A204.1 (cell line): Measurements from ENCODE around the gene RICTOR.
A peak's percentile ranks its signal among the peaks of the same experiment; 100 is the strongest.

Source experiments
- FAIRE-seq: peaks from 2 replicates; lab custom pipeline; 2012; peaks lifted over from hg19 to GRCh38; lab: Jason Lieb, UNC

Gene RICTOR

DNA sequence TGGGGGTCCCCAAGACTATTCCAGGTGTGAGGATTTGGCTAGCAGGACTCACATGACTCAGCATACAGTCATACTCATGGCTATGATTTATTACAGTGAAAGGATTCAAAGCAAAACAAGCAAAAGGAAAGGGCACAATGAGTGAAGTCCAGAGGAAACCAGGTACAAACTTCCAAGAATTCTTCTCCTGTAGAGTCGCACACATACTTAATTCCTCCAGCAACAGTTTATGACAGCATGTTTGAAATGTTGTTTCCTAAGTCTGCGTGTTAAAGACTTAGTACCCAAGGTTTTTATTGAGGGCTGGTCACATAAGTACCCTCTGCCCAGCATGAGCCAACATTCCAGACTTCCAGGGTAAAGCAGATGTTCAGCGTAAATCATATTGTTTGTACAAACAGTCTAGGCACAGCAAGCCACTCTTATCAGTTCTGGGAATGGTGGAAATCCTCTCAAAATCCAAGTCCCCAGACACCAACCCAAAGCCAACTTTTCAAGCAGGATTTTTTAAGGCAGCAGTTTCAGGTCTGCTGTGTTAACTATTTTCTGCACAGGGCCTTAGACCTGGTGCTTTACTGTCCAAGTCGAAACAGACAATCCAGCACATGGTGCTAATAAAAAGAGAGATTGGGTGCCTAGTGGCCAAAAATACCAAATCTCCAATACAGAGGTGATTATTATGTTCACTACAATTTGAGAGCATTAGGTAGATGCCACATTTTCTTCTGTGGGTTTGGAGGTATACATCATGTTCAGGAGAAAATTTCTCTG, 18.6 kb upstream of the RICTOR start:
- FAIRE-seq: no peak

DNA sequence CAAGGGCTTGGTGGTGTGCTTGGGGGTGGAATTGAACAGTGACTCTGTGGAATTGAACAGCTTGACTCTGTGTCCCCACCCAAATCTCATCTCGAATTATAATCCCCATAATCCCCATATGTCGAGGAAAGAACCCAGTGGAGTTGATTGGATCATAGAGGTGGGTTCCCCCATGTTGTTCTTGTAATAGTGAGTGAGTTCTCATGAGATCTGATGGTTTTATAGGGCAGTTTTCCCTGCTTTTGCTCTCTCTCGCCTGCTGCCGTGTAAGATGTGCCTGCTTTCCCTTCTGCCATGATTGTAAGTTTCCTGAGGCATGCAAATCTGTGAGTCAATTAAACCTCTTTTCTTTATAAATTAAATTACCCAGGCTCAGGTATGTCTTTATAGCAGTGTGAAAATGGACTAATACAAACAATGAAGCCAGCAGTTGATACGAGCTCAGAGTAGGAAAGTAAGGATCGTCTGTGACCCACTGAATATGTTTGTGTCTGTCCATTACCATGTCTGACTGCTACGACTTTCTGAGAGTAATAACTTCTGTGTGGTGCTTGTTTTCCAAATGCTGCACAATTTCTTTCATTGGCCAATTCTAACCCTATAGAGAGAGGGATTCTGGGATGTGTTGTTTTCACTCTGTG, 17.9 kb upstream of the RICTOR start:
- no peak for FAIRE-seq

DNA sequence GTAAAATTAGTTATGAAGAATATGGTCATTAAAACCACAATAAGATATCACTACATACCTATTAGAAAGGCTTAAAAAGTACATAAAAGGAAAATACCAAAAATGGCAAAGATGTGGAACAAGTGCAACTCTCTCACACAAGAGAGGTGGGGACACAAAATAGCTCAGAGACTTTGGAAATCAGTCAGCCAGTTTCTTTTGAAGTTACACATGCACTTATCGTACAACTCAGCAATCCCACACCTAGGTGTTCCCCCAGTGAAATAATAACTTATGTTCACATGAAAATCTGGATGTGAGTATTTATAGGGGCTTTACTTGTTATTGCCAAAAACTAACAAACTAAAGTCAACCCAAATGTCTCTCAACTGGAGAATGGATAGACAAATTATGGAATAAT, 9.8 kb upstream of the RICTOR start:
- no peak for FAIRE-seq

DNA sequence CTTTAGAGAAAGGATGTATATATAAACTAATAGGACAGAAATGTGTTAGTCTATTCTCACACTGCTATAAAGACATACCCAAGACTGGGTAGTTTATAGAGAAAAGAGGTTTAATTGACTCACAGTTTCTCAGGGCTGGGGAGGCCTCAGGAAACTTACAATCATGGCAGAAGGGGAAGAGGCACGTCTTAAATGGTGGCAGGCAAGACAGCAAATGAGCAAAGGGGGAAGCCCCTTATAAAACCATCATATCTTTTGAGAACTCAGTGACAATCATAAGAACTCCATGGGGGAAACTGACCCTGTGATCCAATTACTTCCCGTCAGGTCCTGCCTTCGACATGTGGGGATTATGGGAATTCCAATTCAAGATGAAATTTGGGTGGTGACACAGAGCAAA, 8.8 kb upstream of the RICTOR start:
- no peak for FAIRE-seq

DNA sequence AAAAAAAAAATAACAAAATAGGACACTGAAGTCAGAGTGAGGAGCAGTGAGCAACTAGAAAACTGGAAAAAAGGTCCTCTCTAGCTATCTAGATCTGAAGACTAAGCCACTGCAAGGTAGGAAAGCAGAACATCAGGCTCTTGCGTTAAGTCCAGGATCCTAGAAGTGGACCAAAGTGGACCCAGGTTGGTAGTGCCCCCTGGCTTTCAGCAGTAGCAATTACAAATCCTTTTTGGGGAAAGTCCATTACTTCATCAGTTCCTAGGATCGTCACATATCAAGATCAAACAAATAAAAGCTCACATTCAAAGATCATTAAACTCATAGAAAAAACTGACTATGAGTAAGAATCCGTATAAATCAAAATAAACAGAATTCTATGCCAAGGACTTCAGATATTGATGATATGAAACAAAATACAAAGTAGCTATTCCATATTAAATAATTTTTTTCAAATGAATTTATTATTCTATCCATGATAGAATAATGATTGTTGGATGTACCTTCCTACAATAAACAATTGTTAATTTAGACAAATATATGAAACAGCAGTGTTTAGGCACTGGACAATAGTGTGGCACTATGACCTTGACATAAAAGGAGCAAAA, 6.5 kb upstream of the RICTOR start:
- peak; percentile 90 for FAIRE-seq

DNA sequence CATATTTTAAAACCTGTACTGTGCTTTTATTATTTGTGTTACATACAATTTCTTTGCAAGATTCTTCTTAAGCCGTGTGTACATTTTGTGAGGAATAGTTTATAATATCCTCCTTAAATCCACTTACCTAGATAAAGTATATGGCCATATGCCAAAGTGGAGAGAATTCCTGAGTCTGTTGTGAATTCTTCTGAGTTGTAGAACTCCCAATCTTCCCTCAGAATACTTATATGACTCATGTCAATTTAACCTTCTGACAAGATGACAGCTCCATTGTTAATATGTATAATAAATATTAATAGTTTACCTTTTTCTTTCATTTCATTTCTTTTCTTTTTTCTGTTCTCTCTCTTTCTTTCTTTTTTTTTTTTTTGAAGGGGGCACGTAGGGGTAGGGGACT, 6.0 kb upstream of the RICTOR start:
- FAIRE-seq: no peak

DNA sequence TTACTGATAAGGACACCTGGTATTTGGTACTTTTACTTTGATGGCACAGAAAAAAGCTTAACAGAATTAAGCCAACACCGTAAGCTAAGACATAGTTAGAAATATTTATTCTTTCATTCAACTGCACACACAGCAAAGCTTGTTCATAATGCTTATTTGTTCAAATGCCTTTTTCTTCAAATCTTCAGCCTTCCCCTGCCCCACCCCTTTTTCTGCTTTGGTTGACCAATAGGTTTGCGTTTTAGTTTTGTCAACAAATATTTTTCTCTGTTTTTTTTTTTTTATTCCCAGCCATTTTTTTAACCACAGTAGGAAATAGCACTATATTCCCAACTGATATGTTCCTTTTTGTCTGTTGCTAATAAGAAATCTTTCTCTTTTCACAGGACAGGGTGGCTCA, 4.9 kb upstream of the RICTOR start:
- no peak for FAIRE-seq

DNA sequence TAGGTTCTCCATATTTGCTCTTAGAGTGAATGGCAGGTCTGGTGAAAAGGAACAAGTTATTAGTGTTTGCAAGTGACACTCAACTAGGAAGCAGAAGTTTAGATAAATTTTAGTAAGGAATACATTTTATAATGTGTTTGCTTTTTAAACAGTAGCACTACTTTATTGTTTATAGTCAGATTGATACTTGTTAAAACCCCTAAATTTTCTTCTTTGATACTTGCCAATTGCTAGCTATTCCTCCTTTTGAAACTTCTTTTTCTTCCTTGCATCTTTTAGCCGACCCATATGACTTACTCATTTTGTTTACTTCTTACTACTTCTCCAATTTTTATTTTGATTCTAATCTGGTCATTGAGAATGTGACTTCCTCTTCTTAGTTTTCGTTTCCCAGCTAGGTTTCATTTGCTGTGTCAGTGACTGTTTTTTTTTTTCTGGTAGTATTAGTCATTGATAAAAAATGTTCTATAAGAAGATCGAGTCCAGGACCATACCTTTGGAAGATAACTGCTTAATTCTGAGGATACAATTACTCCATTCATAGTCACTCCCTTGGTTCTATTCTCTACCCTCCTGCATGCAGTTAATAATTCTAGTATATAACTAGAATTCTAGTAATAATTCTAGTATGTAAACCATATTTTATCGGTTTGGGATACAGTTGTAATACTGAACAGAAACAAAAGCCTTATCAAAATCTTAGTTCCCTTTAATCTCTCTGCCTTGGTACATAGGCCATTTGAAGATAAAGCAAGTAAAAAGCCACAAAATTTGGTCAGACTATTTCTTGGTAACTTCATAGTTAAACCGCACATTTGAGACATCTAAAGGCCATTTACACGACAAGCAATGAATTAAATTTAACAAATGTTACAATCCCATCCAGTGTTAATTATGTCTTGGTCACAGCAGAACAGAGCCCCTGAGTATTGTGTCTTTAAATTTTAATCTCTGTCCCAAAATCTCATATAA, 2.8 kb upstream of the RICTOR start:
- FAIRE-seq: no peak

DNA sequence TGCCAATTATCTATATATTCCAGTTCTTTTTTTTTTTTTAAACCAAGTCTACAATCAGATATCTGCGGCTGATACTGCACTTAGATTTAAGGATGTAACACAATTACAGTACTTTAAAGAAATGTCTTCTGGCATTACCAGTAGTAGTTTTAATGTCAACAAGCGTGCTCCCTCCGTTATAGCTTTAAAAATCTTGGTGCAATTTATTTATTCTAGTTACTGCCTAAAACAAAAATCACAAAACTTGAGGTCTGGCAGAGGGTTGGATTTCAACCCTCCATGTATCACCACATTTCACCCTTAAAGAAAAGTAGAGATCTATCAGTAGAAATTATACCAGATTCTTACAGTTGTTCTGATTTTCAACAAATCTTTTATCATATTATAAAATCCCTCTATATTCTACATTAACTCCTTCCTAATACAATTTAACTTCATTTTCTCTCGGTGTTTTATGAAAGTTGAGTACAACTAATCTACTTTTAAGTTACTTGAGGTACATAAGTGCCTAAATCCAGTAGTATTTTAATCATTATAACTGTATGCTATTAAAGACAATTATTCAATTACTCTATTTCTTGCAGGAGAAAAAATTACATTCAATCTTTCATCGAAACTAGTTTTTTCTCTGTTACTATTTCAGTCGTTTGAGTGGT, 2.0 kb upstream of the RICTOR start:
- FAIRE-seq: no peak

DNA sequence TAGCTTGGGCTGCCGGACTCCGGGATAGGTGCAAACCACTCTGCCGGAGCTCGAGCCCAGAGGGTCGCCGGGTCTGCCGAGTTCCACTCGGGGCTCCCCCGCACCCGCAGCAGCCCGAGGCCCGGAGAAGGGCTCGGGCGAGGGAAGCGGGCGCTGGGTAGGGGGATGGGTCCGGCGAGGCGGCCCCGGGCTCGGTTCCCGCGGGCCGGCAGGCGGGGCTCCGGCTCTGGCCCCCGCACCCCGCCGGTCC, 507 bp downstream of the RICTOR start:
- no peak for FAIRE-seq

DNA sequence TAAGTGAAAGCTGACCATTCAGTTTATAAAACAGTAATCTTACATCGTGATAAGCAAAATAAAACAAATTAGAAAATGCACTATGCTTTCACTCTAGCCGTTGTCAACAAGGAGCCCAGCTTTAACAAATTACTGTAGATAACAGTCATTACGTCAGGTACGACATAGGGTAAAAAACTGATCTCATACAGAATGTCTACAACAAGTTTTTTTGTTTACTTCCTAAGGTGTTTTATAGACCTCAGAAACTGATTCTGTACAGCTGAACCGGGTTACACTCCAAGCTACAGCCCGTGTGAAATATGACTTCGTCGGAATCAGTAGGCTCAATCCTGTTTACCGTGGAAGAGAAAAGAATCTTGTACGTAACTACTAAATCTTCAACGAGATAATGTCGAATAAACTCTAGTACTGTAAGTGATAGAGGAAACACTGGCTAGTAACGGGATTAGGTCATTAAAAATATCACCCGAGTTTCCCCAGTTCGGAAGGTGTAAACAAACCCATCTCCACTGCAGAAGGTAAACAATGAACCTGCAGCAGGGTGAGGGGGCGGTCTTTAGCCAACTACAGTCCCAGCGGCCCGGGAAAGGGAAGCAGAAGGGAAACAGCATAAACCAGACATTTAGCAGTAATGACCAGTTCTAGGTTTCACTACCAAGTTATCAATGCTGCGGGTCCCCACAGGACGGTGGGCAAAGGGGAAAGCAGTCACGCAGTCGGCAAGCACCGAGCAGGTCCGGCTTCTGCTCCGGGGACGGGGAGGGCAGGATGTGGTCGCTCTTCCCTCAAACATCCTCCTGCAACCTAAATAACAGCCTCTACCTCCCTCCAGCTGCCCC, 1.1 kb downstream of the RICTOR start:
- FAIRE-seq: no peak

DNA sequence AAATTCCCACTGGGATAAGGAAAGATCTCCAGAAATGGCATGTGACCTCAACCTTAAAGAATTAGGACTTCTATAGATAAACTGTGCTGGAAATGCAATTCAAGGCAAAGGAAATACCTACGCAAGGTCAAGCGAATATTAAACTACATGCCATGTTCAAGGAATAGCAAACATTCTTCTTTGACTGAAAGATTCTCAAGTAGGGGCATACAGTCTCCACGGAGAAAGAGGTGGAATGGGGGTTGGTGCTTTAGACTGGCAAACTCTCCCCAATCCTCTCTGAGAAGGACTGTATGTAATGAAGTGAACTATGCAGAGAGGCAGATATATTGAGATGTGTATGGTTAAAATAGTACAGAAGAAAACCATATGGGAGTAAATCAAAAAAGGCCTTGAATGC, 6.1 kb downstream of the RICTOR start:
- FAIRE-seq: no peak

DNA sequence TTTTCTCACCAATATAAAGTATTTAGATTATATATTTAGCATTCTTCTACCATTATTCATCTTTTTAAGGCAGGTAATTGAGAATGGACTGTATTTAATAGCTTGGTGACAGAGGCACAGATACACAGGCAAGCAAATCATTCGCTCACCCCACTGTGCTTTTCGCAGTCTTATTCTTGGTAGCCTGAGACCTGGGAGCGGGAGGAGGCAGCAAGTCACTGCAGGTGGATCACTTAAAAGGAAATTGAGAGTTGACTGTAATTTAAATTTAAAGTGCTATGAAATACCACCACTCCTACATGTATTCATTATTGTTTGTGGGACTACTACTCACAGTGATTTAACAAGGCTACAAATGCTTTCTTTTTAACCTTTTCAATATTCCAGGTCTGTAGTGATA, 9.7 kb downstream of the RICTOR start:
- FAIRE-seq: no peak

DNA sequence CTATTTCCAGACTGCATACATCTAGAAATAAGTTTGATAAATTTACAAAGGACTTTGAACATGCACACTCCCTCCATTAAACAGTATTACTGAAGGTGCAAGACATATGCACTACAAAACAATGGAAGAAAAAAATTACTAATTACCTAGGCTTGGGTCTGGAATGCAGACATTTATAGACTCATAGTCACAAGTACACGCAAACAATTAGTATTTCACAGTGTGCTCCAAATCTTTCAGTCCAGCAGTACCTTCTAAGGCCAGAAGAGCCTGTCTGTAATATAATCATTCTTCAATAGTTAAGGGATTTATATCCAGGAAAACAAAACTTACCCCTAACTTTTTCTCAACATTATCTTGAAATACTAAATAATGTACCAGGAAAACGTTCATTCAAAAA, 11.2 kb downstream of the RICTOR start:
- no peak for FAIRE-seq

DNA sequence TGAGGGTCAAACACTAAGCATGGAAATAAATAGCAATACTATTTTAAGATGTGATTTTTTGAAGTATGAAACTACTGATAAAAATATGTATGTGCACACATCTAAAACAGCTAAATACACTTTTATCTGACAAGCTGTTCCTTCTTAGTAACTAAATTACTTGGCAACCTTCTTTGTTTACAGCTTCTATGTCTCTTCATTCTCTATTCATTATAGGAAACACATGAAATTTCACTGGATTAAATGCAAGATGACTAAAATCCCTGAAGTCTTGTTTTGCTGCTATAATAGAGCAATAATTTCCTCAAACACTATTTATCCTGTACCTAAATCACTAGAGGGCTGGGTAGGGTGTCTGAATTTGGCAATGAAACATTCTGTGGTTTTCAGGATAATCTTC, 11.7 kb downstream of the RICTOR start:
- FAIRE-seq: no peak

DNA sequence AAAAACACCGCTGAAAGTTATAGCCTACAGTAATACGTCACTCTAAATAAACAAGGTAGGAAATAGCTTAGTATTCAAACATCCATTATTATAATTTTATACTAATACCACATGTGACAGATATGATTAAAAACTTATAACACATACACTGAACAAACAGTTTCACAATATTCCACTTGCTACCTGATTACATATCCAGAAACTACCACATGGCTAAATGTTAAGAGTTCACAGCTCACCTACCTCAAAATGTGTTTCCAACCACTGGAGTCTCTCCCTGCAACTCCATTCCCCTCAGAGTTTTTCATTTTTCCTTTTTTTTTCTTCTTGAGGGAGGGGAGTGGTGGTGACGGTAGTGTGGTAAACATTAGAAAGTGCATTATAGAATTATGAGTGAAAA, 12.1 kb downstream of the RICTOR start:
- FAIRE-seq: no peak

DNA sequence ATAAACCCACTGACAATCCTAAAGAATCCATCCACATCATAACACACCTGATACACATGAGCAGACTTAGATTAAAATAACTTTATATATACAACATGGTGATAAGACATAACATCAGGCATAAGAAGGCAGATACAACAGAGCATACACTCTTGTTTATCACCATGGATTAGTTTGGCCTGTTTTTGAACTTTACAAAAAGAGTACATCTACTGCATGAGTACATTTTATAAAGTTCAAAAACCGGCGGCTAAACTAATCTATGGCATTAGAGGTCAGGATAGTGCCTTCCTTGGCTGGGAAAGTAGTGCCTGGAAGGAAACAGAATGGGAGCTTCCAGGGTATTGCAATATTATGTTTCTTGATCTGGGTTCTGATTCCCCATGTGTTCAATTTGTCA, 15.1 kb downstream of the RICTOR start:
- no peak for FAIRE-seq

DNA sequence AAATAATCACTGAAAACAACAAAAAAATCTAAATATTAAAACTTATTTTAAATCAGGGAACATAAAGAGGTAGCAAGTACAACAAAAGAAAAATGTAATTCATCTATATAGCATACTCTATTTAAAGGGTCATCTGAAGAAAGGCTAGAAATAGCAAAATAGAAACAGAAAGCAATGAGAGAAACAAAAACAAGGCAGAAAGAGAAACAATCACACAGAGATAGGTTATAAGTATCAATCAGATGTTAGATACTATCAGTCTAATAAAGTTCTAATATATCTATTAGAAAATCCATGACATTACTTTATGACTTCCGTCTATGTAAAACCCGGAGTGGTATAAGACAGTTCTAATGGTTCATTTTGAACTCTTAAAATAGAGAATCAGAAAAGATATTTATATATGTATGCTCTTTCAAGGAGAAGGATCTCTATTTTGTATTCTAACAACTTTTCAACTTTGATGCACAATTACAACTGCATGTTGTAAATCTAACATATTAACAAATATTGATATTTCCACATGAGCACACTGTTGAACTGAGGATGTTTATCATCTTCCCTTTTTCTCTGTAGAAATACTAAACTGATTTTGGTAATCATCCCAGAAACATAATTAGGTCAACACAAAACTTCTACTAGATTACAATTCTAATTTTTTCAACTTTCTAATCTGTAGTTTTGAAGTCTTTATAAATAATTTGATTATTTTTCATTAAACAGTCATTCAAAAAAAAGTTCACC, 15.8 kb downstream of the RICTOR start:
- FAIRE-seq: peak; percentile 80

DNA sequence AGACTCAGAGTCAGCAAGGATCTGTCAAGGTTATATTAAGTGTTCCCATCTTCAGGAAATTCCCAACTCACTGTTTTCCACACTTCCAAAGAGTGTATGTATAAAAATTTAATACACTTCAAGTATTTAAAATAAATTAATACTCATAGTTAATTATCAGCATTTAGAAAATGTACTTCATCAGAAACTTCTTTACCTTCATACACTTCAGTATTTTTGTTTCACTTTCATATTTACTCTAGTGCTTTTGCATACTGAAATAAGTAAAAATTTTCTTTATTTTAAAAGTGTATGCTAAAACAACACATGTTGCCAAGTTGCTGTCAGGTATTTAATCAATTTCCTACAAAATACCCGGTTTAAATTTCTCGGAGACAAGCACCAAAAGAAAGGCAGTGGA, 16.5 kb downstream of the RICTOR start:
- peak; percentile 95 for FAIRE-seq

DNA sequence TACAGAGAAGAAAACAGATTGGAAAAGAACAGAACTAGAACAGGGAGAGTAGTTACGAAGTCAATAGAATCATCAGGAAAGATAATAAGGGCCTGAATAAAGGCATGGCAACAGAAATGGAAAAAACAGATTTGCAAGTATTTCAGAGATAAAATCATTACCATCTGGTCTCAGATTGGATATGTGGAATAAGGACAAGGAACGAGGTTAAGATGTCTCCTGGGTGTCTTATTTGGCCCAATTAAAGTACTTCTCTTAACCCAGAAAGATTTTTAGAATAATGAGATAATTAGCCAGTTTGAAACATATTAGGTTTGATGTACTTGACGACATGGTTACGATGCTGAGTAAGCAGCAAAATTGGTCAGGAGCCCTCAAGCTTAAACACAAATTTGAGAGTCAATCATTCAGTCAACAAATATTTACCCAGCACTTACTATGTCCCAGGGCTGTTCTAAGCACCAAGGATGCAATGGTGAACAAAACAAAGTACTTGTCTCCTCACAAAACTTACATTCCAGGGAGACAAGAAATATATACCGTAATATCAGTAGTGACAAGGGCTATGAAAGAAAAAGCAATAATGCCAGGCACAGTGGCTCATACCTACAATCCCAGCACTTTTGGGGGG, 18.3 kb downstream of the RICTOR start:
- FAIRE-seq: no peak
